LNCAP (cell line): ENCODE data around the gene TBPL1.

Source experiments
- CTCF ChIP-seq: fragments of 450-650 bp; IDR thresholded peaks from 2 replicates; pipeline ENCODE4 v1.5.1; 2017; ENCODE audit warnings: mild to moderate bottlenecking

The TBPL1 gene

GRCh38 chr6:133997267-133997666, 44.2 kb downstream of the TBPL1 start:
- TF ChIP-seq CTCF = no peak

GRCh38 chr6:133999305-133999704, 46.3 kb downstream of the TBPL1 start:
- TF ChIP-seq CTCF = no peak

- no peak for TF ChIP-seq CTCF
These were observed 47.4 kb downstream of the TBPL1 start for GRCh38 chr6:134000443-134000842.

- no peak for TF ChIP-seq CTCF
These were observed 49.8 kb downstream of the TBPL1 start for GRCh38 chr6:134002821-134003220.

- TF ChIP-seq CTCF = no peak
These were observed 50.5 kb downstream of the TBPL1 start for GRCh38 chr6:134003542-134003951.

GRCh38 chr6:134004714-134005113, 51.7 kb downstream of the TBPL1 start:
- no peak for TF ChIP-seq CTCF

GRCh38 chr6:134005800-134006199, 52.8 kb downstream of the TBPL1 start:
- TF ChIP-seq CTCF = no peak

- TF ChIP-seq CTCF = no peak
These were observed 54.1 kb downstream of the TBPL1 start for GRCh38 chr6:134007077-134007476.
